Ovary (tissue), 3 donors: ENCODE data around the gene FGD3.

Experiments
- EP300 ChIP-seq: sonication (generic); formaldehyde crosslinking; IDR thresholded peaks from one replicate; pipeline ENCODE4 v1.6.1; 2017; ENCODE audit warnings: antibody characterized with exemption
- POLR2A ChIP-seq: fragments of 450-650 bp; IDR thresholded peaks from one replicate; pipeline ENCODE4 v1.6.1; 2017; ENCODE audit warnings: antibody characterized with exemption, mild to moderate bottlenecking, moderate library complexity
- TF ChIP-seq, protein P1 (sequence below), 3 donors: fragments of 450-650 bp in 2 of 3; fragments of 200-600 bp in 1 of 3; IDR thresholded peaks; one replicate each; pipeline versions ENCODE4 v1.5.1 to v1.8.0; 2016 to 2022; ENCODE audit warnings: antibody characterized with exemption in 3 of 3, mild to moderate bottlenecking in 1 of 3
- donor health status: DM: no; HTN: no; CAD: no.

DNA sequence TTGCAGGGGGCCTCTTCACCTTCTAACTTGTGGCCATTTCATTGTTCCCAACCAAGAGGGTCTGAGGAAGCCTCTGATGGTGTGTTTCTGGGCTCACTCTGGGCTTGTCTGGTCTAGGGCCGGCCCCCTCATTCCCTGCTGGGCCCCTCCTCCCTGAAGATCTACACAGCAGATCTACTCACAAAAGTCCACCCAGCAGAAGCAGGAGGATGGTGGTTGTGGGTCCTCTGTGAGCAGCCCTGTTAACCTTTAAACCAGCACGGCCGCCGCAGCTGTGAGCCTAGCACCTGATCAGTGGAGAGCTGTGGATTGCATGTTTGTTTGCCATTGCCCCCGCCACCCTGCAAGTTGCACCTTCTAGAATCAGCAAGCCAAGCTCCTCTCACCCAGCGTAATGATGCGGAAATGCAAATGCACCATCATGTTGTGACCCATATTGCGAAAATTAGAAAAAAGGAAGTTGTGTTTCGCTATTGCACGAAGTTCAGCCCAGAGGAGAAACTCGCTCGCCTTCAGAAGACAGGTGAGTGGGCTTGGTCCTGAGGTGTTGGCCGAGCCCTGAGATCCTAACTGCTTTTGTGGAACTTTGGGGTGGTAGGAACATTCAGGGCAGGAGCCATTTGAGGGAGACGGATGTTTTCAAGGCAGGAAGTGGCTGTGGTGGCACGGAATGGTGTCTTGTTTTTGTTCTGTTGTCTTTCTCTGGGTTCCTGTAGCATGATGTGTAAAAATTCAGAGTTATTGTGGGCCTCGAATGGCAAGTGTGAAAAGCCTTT is 16.7 kb downstream of the FGD3 start:
- TF ChIP-seq, protein P1, sequence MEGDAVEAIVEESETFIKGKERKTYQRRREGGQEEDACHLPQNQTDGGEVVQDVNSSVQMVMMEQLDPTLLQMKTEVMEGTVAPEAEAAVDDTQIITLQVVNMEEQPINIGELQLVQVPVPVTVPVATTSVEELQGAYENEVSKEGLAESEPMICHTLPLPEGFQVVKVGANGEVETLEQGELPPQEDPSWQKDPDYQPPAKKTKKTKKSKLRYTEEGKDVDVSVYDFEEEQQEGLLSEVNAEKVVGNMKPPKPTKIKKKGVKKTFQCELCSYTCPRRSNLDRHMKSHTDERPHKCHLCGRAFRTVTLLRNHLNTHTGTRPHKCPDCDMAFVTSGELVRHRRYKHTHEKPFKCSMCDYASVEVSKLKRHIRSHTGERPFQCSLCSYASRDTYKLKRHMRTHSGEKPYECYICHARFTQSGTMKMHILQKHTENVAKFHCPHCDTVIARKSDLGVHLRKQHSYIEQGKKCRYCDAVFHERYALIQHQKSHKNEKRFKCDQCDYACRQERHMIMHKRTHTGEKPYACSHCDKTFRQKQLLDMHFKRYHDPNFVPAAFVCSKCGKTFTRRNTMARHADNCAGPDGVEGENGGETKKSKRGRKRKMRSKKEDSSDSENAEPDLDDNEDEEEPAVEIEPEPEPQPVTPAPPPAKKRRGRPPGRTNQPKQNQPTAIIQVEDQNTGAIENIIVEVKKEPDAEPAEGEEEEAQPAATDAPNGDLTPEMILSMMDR (IDR thresholded peaks at IDR 0.05), result no peak
- TF ChIP-seq EP300 (no peak), POLR2A (no peak)
